T-helper 22 cell (primary cell): ENCODE results near the gene YBX1.

Experiments used
- DNase-seq: peaks from one replicate; pipeline ENCODE4 v3.0.0-alpha.2; 2020; ENCODE audit warnings: low read depth

Gene YBX1

GRCh38 chr1:42734201-42735035, 52.2 kb downstream of the YBX1 start:
- DNase-seq, result no peak

GRCh38 chr1:42735056-42735455, 52.8 kb downstream of the YBX1 start:
- no peak for DNase-seq

GRCh38 chr1:42735477-42736105, 53.4 kb downstream of the YBX1 start:
- no peak for DNase-seq

- DNase-seq, result no peak
Observed at GRCh38 chr1:42736152-42736551, 53.9 kb downstream of the YBX1 start.

GRCh38 chr1:42736571-42737200, 54.5 kb downstream of the YBX1 start:
- DNase-seq, result no peak

GRCh38 chr1:42737257-42737656, 55.0 kb downstream of the YBX1 start:
- DNase-seq, result no peak

- no peak for DNase-seq
Observed at GRCh38 chr1:42737986-42738677, 55.9 kb downstream of the YBX1 start.

GRCh38 chr1:42738678-42739226, 56.5 kb downstream of the YBX1 start:
- DNase-seq, result no peak

- no peak for DNase-seq
Observed at GRCh38 chr1:42739753-42740700, 57.8 kb downstream of the YBX1 start, which contains the start of gene CLDN19. CLDN19 (minus strand) TSS chr1:42740236; CDS start chr1:42740063, 173 bp downstream.

GRCh38 chr1:42740851-42741580, 58.8 kb downstream of the YBX1 start:
- no peak for DNase-seq

GRCh38 chr1:42741706-42742105, 59.5 kb downstream of the YBX1 start:
- no peak for DNase-seq

- DNase-seq, result no peak
Observed at GRCh38 chr1:42742141-42742540, 59.9 kb downstream of the YBX1 start.

- DNase-seq, result no peak
Observed at GRCh38 chr1:42742617-42743316, 60.5 kb downstream of the YBX1 start.

- no peak for DNase-seq
Observed at GRCh38 chr1:42743317-42744147, 61.3 kb downstream of the YBX1 start.

- DNase-seq, result no peak
Observed at GRCh38 chr1:42744148-42744413, 61.9 kb downstream of the YBX1 start.

GRCh38 chr1:42745851-42746250, 63.6 kb downstream of the YBX1 start:
- DNase-seq, result no peak

GRCh38 chr1:42746436-42747105, 64.4 kb downstream of the YBX1 start:
- no peak for DNase-seq

GRCh38 chr1:42747125-42747524, 64.9 kb downstream of the YBX1 start:
- DNase-seq, result no peak
